ENCODE data around the gene HMCES. TPM values are rescaled to one million over a fixed set of nuclear protein-coding genes. Genes with fewer than 3 reads are reported as not detected.
A peak's percentile ranks its signal among the peaks of the same experiment; 100 is the strongest.

Gene HMCES
- total and polyA plus RNA-seq, 2 of the 13 experiments (the other 11 are each of a cell fraction or from before 2014, with no cell fraction given), result 16.1 to 37.5 TPM

DNA sequence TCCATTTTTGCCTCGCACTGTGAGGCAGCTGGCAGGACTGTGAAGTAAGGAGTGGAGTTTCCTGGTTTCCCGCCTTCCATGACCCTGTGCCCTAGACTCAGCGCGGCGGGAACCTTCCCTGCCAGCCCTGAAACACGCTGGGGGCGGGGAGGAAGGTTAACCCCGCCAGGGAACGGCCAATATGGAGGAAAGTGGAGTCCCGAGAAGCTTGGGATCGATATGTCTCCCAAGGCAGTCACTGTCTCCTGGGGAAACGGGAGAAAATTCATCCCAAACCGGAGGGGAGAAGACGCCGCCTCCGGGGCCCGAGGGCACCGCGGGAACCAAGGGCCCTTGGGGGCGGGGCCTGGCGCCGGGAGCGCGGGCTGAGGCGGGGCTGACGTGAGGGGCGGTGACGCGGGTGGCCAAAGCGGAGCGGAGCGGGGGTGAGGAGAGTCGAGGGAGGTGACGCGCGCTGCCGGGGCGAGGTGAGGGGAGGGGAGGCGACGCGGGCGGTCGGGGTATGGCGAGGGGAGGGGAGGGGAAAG, at the start of gene HMCES (continued):
- TF ChIP-seq ZNF318 (CRISPR knock-in tag; IDR thresholded peaks at IDR 0.05) (peak; percentile 66; the same call in 1 of the 2 replicates), NR2F6 (IDR thresholded peaks at IDR 0.05) (peak; percentile 59; the same call in 1 of the 2 replicates), NR2F6 (CRISPR knock-in tag; IDR thresholded peaks at IDR 0.05) (no peak), THRA (CRISPR knock-in tag; IDR thresholded peaks at IDR 0.05; ENCODE audit: borderline replicate concordance) (no peak; the same call in 1 of the 2 replicates), ZNF576 (CRISPR knock-in tag; IDR thresholded peaks at IDR 0.05) (0 out of 2 replicates have a peak, but pooled peaks have one; percentile 43), CREBL2 (CRISPR knock-in tag; IDR thresholded peaks at IDR 0.05; ENCODE audit: borderline replicate concordance) (no peak), E2F5 (CRISPR knock-in tag; conservative IDR thresholded peaks at IDR 0.05) (peak; percentile 82), MLX (CRISPR knock-in tag; IDR thresholded peaks at IDR 0.05) (0 out of 2 replicates have a peak, but pooled peaks have one; percentile 16), HNRNPLL (IDR thresholded peaks at IDR 0.05; ENCODE audit: low read depth, low read length, poor library complexity, severe bottlenecking) (peak; percentile 41), ZMYM4 (CRISPR knock-in tag; IDR thresholded peaks at IDR 0.05) (peak; percentile 59), HOXA9 (CRISPR knock-in tag; IDR thresholded peaks at IDR 0.05; ENCODE audit: borderline replicate concordance) (0 out of 2 replicates have a peak, but pooled peaks have one; percentile 30), SP5 (CRISPR knock-in tag; IDR thresholded peaks at IDR 0.05; ENCODE audit: borderline replicate concordance, low read depth) (peak; percentile 59)
- TF ChIP-seq, protein P1, sequence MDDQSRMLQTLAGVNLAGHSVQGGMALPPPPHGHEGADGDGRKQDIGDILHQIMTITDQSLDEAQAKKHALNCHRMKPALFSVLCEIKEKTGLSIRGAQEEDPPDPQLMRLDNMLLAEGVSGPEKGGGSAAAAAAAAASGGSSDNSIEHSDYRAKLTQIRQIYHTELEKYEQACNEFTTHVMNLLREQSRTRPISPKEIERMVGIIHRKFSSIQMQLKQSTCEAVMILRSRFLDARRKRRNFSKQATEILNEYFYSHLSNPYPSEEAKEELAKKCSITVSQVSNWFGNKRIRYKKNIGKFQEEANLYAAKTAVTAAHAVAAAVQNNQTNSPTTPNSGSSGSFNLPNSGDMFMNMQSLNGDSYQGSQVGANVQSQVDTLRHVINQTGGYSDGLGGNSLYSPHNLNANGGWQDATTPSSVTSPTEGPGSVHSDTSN (CRISPR knock-in tag; IDR thresholded peaks at IDR 0.05; ENCODE audit: borderline replicate concordance), result no peak
- TF ChIP-seq, protein P2, sequence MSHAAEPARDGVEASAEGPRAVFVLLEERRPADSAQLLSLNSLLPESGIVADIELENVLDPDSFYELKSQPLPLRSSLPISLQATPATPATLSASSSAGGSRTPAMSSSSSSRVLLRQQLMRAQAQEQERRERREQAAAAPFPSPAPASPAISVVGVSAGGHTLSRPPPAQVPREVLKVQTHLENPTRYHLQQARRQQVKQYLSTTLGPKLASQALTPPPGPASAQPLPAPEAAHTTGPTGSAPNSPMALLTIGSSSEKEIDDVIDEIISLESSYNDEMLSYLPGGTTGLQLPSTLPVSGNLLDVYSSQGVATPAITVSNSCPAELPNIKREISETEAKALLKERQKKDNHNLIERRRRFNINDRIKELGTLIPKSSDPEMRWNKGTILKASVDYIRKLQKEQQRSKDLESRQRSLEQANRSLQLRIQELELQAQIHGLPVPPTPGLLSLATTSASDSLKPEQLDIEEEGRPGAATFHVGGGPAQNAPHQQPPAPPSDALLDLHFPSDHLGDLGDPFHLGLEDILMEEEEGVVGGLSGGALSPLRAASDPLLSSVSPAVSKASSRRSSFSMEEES (CRISPR knock-in tag; IDR thresholded peaks at IDR 0.05), result peak; percentile 6; the same call in 1 of the 2 replicates
